Measurements from ENCODE around the gene GSDME.

GSDME gene

DNA sequence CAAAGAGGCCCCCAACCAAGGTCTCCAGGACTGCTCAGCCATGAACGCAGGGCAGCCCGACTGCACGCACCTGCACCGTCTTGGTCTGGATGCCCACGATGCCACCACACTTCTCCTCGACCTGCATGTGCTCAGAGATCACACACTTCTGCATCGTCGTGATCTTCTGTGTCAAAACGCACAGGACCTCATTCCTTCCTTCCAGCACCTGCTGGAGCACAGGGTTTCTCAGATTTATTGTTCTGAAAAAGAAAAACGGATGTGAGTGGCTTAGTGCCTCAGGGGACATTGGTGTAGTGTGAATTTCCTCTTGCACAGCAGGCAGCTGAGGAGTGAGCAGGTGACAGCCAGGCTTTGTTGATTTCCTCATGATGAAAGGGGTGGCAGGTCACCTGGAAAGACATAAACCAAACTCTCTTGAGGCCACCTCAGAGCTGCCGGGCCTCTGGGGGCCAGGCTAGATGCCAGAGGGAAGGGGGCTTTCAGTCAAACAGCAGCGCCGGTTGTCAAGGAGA lies 38.2 kb downstream of the GSDME start:
- no peak for DNase-seq

DNA sequence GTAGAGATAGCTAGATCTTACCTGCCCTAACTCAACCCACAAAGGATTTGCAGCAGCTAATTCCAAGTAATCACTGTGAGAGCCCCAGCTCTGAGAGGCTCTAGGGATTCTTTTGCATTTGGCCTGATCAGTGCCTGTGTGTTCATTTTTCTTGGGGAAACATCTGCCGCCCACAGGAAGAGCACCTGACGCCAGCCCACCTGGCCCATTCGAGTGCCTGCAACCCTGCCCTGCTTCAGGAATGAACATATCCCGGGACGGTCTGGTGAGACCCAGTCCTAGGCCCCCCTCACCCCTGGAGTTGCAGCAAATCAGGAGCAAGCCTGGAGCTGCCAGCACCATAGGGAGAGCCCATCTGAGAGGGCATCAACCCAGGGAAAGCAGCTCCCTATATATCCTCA lies 38.8 kb downstream of the GSDME start:
- DNase-seq: no peak

DNA sequence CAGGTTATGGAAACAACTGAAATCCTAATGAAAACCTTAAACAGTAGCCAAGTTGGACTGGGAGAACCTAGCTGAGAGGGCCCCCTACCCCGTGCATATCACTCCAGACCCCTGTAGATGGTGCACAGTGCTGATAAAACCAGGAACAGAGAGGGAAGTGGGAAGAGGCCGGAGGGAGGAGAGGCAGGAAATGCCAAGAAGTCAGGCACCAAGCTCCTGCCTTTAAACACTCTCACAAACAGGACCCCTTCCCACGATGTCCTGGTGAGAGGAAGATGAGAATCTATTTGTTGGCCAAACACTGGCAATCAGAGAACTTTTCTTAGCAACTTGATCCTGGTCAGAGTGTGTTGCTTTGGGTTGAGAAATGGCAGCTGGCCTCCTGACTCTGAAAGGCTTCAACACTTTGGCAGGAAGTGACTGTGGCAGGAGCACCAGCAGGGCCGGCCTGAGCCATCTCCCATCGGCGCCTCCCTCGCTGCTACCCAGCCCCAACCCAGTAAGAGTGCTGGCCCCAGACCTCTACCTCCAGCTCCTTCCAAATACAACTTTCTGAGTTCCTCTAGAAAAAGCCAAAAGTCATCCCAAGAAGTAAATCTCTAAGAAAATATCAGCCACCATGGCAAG lies 39.5 kb downstream of the GSDME start:
- DNase-seq: no peak

DNA sequence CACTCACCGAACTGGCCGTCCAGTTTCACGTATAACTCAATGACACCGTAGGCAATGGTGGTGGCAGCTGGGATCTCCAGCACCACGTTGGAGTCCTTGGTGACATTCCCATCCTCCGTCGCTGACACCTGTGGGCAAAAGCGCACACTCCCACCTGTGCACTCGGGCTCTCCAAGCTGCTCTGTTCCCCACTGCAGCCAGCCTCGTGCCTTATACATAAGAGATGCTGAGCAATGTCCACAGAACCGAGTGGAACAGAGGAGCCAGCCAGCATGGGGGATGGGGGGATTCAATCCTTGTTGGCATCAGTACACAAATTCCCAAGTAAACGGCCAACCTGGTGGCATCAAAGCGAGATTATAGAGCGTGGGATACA lies 40.0 kb downstream of the GSDME start:
- DNase-seq: no peak

- no peak for DNase-seq
Observed at GRCh38 chr7:24716480-24717246, 40.6 kb downstream of the GSDME start.

DNA sequence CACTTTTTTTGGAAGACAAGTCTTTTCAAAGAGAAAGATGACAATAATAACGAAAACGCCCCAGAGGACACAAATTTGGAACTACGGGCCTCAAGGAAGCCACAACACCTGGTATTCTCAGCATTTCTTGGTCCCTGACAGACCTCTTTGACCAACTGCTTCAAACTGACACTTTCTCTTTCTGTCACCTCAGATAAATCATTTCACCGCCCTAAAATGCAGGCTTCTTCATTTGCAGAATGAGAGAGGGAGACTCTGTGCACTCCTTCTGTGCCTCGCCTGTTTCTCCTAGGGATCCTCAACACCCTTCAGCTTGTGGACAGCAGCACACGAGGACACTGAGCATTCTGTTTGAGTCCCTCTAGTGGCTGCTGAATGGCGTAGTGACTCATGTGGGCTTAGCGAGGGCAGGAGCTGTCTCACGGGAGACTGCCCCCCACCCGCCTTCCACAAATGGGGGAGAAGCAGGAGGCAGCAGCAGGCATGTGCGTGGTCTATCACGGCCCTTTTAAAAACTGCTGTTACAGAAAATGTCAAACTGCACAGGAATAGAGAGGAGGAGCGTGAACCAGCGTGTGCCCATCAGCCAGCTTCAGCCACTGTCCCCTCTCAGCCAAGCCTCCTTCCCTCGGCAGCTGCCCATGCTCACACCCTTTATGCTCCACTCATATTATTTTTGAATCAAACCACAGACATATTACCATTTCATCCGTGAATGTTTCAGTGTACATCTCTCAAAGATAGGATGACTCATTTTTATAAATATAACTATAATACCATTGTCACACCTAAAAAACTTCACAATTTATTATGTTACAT lies 41.4 kb downstream of the GSDME start:
- peak; percentile 51 for DNase-seq

DNA sequence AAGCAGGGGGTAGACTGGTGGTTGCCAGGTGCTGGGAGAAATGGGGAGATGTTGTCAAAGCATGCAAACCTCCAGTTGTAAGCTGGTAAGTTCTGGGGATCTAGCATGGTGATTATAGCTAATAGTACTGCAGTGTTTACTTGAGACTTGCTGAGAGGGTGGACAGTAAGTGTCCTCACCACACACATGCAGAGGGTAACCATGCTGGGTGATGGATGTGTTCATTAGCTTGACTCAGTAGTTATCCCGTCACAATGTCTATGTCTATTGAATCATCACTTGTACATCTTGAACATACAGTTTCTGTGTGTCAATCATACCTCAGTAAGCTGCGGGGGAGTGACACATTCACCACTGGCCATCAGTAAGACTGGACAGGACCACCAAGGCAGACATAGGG lies 42.1 kb downstream of the GSDME start:
- DNase-seq: no peak

- no peak for DNase-seq
Observed at GRCh38 chr7:24714676-24715010, 42.6 kb downstream of the GSDME start.

GRCh38 chr7:24713850-24714675 lies 43.2 kb downstream of the GSDME start:
- no peak for DNase-seq

DNA sequence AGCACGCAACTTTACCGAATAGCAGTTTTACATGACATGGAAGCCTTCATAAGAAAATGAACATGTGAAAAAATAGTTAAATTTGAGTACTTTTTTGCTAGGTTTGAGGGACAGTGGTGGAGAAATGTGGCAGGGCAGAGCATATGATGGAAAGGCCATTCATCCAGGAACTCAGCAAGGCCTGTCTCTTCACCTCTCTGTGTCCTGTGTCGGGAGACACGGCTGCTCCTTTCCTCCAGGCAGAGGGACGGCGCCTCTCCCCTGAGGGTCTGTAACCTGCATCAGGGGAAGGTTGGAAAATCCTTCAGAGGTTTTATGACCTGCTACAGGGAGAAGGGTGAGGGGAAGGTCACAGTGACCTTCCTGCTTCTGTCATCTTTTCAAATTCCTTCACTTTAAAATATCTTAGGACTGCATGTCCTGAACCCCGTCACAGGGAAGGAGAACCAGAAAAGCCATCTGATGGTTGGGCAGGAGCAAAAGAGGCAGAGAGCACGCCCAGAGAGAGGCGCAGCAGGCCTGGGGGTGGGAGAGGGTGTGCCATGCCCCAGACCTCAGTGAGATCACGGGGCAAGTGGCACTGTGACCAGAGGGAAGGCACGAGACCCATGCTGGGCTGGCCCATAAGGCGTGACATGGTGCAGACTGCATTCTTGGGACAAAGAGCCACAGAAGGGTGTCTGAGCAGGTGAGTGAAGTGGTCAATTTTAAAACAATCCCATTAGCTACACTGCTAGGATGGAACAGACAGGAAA lies 44.0 kb downstream of the GSDME start:
- DNase-seq: no peak

DNA sequence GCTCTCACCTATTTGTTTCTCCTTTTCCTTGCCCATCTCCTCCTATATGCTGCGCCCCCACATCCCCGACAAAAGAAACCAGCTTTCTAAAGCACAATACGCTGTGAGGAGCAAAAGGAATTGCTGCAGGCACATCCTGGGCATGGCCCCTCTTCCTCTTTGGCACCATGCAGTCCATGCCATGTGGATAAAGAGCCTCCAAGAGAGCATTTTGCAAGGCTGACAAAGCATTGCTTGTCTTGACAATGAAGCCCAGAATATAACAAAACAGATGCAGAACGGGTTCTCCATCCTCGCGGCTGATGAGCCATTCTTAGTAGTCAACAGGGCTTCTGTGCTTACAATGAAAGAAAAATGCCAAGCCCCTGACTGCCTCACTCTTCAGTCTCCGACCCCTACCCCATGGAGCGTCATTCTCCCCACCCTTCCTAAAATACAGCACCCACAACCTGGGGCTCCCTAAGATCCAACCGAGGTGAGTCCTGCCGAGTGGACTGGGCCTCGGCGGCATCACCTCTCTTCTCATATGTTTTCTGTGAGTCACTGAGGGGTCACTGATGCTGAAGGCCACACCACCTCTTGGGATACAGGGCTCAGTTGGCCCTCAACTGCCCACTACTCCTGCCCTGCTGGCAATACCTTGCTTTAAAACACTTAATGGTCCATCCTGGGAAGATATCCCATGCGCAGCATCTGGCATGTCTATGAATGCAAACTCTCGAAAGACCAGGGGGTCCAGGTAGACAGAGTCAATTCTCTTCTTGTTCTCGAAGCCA lies 47.5 kb downstream of the GSDME start:
- DNase-seq: no peak

GRCh38 chr7:24709051-24709450 lies 48.2 kb downstream of the GSDME start:
- DNase-seq: no peak

- DNase-seq: no peak
Observed at GRCh38 chr7:24707988-24708615, 49.2 kb downstream of the GSDME start.

- DNase-seq: no peak
Observed at GRCh38 chr7:24706211-24707170, 50.8 kb downstream of the GSDME start.

DNA sequence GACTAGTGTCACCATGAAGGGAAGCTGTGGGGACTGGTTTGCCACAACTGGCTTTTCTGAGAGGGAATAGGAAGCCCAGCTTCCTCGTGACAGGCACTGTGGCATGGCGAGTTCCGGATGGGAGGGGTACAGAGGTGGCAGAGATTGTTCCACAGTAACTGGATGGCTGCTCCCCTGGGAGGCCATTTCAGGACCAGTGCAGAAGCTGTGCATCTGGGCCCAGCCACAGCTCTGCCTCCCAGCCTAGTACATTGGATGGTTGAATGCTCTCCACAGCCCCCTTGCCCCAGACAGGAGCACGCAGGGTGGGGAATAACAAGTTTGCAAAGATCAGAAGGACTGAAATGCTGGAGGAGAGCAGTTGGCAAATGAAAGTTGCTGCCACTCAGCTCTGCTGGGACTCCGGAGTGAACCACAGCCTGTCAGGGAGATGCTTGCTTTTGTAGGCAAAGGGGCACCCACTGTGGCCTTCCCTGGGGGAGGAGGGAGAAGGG lies 51.8 kb downstream of the GSDME start:
- no peak for DNase-seq

GRCh38 chr7:24704311-24704710 lies 53.0 kb downstream of the GSDME start:
- DNase-seq: no peak

DNA sequence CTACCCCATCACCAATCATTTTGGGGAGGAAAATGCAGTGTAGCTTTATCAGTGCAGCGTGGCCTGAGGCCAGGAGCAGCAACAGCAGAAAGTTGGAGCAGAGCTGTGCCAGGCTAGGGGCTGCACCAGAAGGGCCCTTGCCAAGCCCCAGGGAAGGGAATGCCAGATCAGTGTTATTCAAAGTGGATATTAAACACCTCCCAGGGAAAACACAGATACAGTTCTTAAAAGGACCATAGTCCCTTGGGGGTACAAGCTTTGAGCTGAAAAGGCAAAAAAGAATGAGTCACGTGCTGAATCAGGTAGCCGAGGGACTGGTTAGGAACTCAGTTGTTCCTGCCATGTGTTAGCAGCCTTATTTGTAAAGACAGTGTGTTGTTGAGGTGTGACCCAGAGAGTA lies 54.0 kb downstream of the GSDME start:
- no peak for DNase-seq

DNA sequence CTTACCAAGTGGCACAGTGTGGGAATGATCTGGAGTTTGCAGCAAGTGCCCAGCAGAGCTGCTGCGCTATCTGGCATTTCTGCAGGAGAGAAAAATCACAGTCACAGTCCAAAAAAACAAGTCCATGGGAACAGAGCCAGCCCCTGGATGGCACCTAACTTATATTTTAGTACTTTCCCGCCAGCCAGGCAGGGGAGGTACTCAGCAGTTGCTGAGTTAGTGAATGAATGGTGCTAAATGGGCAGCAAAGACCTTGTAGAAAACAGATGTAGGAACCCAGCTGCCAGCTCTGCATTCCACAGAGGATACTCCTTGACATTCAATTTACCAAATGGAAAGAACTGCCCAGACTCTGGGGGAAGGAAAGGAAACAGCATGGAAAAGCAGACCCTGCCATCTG lies 54.5 kb downstream of the GSDME start:
- no peak for DNase-seq

Measured in 8988T (cell line).